22Rv1 (cell line): ENCODE data around the gene PDZD7.
"Not testable (repeated sequence)": the region's sequence is repeated elsewhere in the genome, so short reads cannot be mapped to it uniquely, and the experiment has no call there.

Source experiments
- H3K27ac ChIP-seq: fragments of 450-650 bp; 2 replicates; pipeline ENCODE4 v1.5.1; 2017
- CTCF ChIP-seq: fragments of 450-650 bp; IDR thresholded peaks from 2 replicates; pipeline ENCODE4 v1.5.1; 2017; ENCODE audit warnings: mild to moderate bottlenecking
- ZFX ChIP-seq: fragments of 450-650 bp; IDR thresholded peaks from 2 replicates; pipeline ENCODE4 v1.6.1; 2017; ENCODE audit warnings: antibody characterized with exemption, borderline replicate concordance

The PDZD7 gene

GRCh38 chr10:100978901-100979195, 52.1 kb downstream of the PDZD7 start:
- no peak overlapping the region for H3K27ac ChIP-seq
- TF ChIP-seq CTCF (no peak), ZFX (no peak)

- no peak for TF ChIP-seq ZFX
- TF ChIP-seq CTCF = no peak
- H3K27ac ChIP-seq = no peak overlapping the region
Measured at GRCh38 chr10:100978121-100978900, 52.6 kb downstream of the PDZD7 start.

- TF ChIP-seq ZFX (no peak), CTCF (no peak)
- H3K27ac ChIP-seq = no peak overlapping the region
Measured at GRCh38 chr10:100977436-100977835, 53.5 kb downstream of the PDZD7 start.

GRCh38 chr10:100976906-100977305, 54.0 kb downstream of the PDZD7 start:
- TF ChIP-seq CTCF = no peak
- TF ChIP-seq ZFX = no peak
- no peak overlapping the region for H3K27ac ChIP-seq

- H3K27ac ChIP-seq = not testable (repeated sequence)
Measured at GRCh38 chr10:100975397-100975796, 55.5 kb downstream of the PDZD7 start.

GRCh38 chr10:100972904-100973535, 57.9 kb downstream of the PDZD7 start:
- H3K27ac ChIP-seq = peak overlapping the region; percentile 77; the same call in 1 of the 2 replicates
- no peak for TF ChIP-seq CTCF
- TF ChIP-seq ZFX = no peak

- peak overlapping the region; percentile 77 for H3K27ac ChIP-seq
- TF ChIP-seq CTCF (no peak), ZFX (no peak)
Measured at GRCh38 chr10:100972115-100972903, 58.6 kb downstream of the PDZD7 start.
